Measurements from ENCODE around the gene CPPED1. TPM values are rescaled to one million over a fixed set of nuclear protein-coding genes. Genes with fewer than 3 reads are reported as not detected.
"Not testable (repeated sequence)": the region's sequence is repeated elsewhere in the genome, so short reads cannot be mapped to it uniquely, and the experiment has no call there.

The CPPED1 gene
- total RNA-seq, 1 experiment from 2014 or later = 11.5 TPM

- DNase-seq (ENCODE audit: low read depth, low spot score) = no peak
- in situ Hi-C loops (cut with HindIII; ENCODE audit: low pct_unique_long_range_greater_than_20kb, low sequenced_read_pairs) = no loop called here
Measured at GRCh38 chr16:12811441-12812383, 8.0 kb upstream of the CPPED1 start.

GRCh38 chr16:12805066-12805465, 1.4 kb upstream of the CPPED1 start:
- no peak for DNase-seq (ENCODE audit: low read depth, low spot score)
- in situ Hi-C loops (cut with HindIII; ENCODE audit: low pct_unique_long_range_greater_than_20kb, low sequenced_read_pairs) = no loop called here

- no peak for DNase-seq (ENCODE audit: low read depth, low spot score)
- in situ Hi-C loops (cut with HindIII; ENCODE audit: low pct_unique_long_range_greater_than_20kb, low sequenced_read_pairs) = no loop called here
Measured at GRCh38 chr16:12804395-12804794, 708 bp upstream of the CPPED1 start.

GRCh38 chr16:12802661-12803060, 1.0 kb downstream of the CPPED1 start:
- DNase-seq (ENCODE audit: low read depth, low spot score) = no peak
- in situ Hi-C loops (cut with HindIII; ENCODE audit: low pct_unique_long_range_greater_than_20kb, low sequenced_read_pairs) = no loop called here

- in situ Hi-C loops (cut with HindIII; ENCODE audit: low pct_unique_long_range_greater_than_20kb, low sequenced_read_pairs) = no loop called here
- no peak for DNase-seq (ENCODE audit: low read depth, low spot score)
Measured at GRCh38 chr16:12802048-12802447, 1.6 kb downstream of the CPPED1 start.

- in situ Hi-C loops (cut with HindIII; ENCODE audit: low pct_unique_long_range_greater_than_20kb, low sequenced_read_pairs) = no loop called here
- DNase-seq (ENCODE audit: low read depth, low spot score) = no peak
Measured at GRCh38 chr16:12801511-12802042, 2.1 kb downstream of the CPPED1 start.

- DNase-seq (ENCODE audit: low read depth, low spot score) = no peak
- in situ Hi-C loops (cut with HindIII; ENCODE audit: low pct_unique_long_range_greater_than_20kb, low sequenced_read_pairs) = no loop called here
Measured at GRCh38 chr16:12800817-12801216, 2.9 kb downstream of the CPPED1 start.

- DNase-seq (ENCODE audit: low read depth, low spot score); in situ Hi-C loops (cut with HindIII; ENCODE audit: low pct_unique_long_range_greater_than_20kb, low sequenced_read_pairs): not testable (repeated sequence)
Measured at GRCh38 chr16:12799996-12800395, 3.7 kb downstream of the CPPED1 start.

GRCh38 chr16:12798846-12799245, 4.8 kb downstream of the CPPED1 start:
- in situ Hi-C loops (cut with HindIII; ENCODE audit: low pct_unique_long_range_greater_than_20kb, low sequenced_read_pairs) = no loop called here
- DNase-seq (ENCODE audit: low read depth, low spot score) = no peak

- in situ Hi-C loops (cut with HindIII; ENCODE audit: low pct_unique_long_range_greater_than_20kb, low sequenced_read_pairs) = no loop called here
- DNase-seq (ENCODE audit: low read depth, low spot score) = no peak
Measured at GRCh38 chr16:12798171-12798570, 5.5 kb downstream of the CPPED1 start.

- in situ Hi-C loops (cut with HindIII; ENCODE audit: low pct_unique_long_range_greater_than_20kb, low sequenced_read_pairs) = no loop called here
- DNase-seq (ENCODE audit: low read depth, low spot score) = no peak
Measured at GRCh38 chr16:12796498-12796897, 7.2 kb downstream of the CPPED1 start.

GRCh38 chr16:12794486-12795387, 8.9 kb downstream of the CPPED1 start:
- no peak for DNase-seq (ENCODE audit: low read depth, low spot score)
- in situ Hi-C loops (cut with HindIII; ENCODE audit: low pct_unique_long_range_greater_than_20kb, low sequenced_read_pairs) = no loop called here

- in situ Hi-C loops (cut with HindIII; ENCODE audit: low pct_unique_long_range_greater_than_20kb, low sequenced_read_pairs) = no loop called here
- no peak for DNase-seq (ENCODE audit: low read depth, low spot score)
Measured at GRCh38 chr16:12793865-12794240, 9.8 kb downstream of the CPPED1 start.

GRCh38 chr16:12793120-12793864, 10.4 kb downstream of the CPPED1 start:
- in situ Hi-C loops (cut with HindIII; ENCODE audit: low pct_unique_long_range_greater_than_20kb, low sequenced_read_pairs) = no loop called here
- no peak for DNase-seq (ENCODE audit: low read depth, low spot score)

- in situ Hi-C loops (cut with HindIII; ENCODE audit: low pct_unique_long_range_greater_than_20kb, low sequenced_read_pairs); DNase-seq (ENCODE audit: low read depth, low spot score): not testable (repeated sequence)
Measured at GRCh38 chr16:12792528-12792927, 11.2 kb downstream of the CPPED1 start.

GRCh38 chr16:12791340-12791739, 12.3 kb downstream of the CPPED1 start:
- in situ Hi-C loops (cut with HindIII; ENCODE audit: low pct_unique_long_range_greater_than_20kb, low sequenced_read_pairs) = no loop called here
- no peak for DNase-seq (ENCODE audit: low read depth, low spot score)

GRCh38 chr16:12788758-12789157, 14.9 kb downstream of the CPPED1 start:
- in situ Hi-C loops (cut with HindIII; ENCODE audit: low pct_unique_long_range_greater_than_20kb, low sequenced_read_pairs) = no loop called here
- no peak for DNase-seq (ENCODE audit: low read depth, low spot score)

- in situ Hi-C loops (cut with HindIII; ENCODE audit: low pct_unique_long_range_greater_than_20kb, low sequenced_read_pairs) = no loop called here
- DNase-seq (ENCODE audit: low read depth, low spot score) = no peak
Measured at GRCh38 chr16:12786081-12786480, 17.6 kb downstream of the CPPED1 start.

Measured in SK-MEL-5 (cell line).